Measurements from ENCODE around the gene UBXN4. TPM values are rescaled to one million over a fixed set of nuclear protein-coding genes. Genes with fewer than 3 reads are reported as not detected.
"Not testable (repeated sequence)": the region's sequence is repeated elsewhere in the genome, so short reads cannot be mapped to it uniquely, and the experiment has no call there.

Gene UBXN4
- total and polyA plus RNA-seq, 4 donors: 79.0 to 112 (median 102) TPM

GRCh38 chr2:135783439-135783838 is 41.8 kb downstream of the UBXN4 start:
- no peaks in the 10 kb centered on the region for H3K9me3 ChIP-seq (ENCODE audit: control insufficient read depth, insufficient read depth, low read length)
- no peaks in the 10 kb centered on the region for H3K27me3 ChIP-seq (ENCODE audit: control insufficient read depth, insufficient read depth, low read length)
- 100% methylated on average over 1 of the region's 3 CpGs for WGBS (ENCODE audit: insufficient coverage)
- H3K36me3 ChIP-seq (ENCODE audit: control insufficient read depth, insufficient read depth, low read length): peaks cover 26% of the 10 kb centered on the region
- H3K4me1 ChIP-seq (ENCODE audit: control insufficient read depth, insufficient read depth, low read length): no peaks in the 10 kb centered on the region
- no peak overlapping the region for H3K27ac ChIP-seq (ENCODE audit: low read depth, low read length)
- no peak overlapping the region for H3K4me3 ChIP-seq (ENCODE audit: low read depth, low read length)
- DNase-seq (ENCODE audit: low read depth in 4 of 6, low spot score in 6 of 6): no peak

GRCh38 chr2:135785032-135785431 is 43.4 kb downstream of the UBXN4 start:
- peaks cover 26% of the 10 kb centered on the region for H3K36me3 ChIP-seq (ENCODE audit: control insufficient read depth, insufficient read depth, low read length)
- H3K27ac ChIP-seq (ENCODE audit: low read depth, low read length): no peak overlapping the region
- no peak overlapping the region for H3K4me3 ChIP-seq (ENCODE audit: low read depth, low read length)
- H3K27me3 ChIP-seq (ENCODE audit: control insufficient read depth, insufficient read depth, low read length): no peaks in the 10 kb centered on the region
- no CpG with 5 or more reads among the region's 2 CpGs for WGBS (ENCODE audit: insufficient coverage)
- no peaks in the 10 kb centered on the region for H3K9me3 ChIP-seq (ENCODE audit: control insufficient read depth, insufficient read depth, low read length)
- no peak for DNase-seq (ENCODE audit: low read depth in 4 of 6, low spot score in 6 of 6)
- H3K4me1 ChIP-seq (ENCODE audit: control insufficient read depth, insufficient read depth, low read length): no peaks in the 10 kb centered on the region

DNA sequence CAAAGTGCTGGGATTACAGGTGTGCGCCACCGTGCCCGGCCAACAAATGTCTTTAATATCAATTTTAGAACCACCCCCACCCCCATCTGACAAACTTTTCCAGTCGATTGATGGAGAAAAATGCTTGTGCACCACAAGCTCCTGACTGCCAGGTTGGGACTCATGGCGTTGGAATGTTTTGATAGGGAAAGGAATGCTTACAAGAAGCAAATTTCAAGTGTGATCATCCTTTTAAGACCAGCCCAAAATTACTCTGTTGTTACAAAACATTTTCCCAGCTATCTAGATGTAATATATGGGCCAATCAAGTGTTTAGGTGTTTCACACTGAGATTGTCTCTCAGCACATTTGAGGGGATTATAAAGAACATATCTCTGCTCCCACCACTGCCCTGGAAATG is 45.2 kb downstream of the UBXN4 start:
- Histone ChIP-seq H3K27ac (ENCODE audit: low read depth, low read length) (no peak overlapping the region), H3K9me3 (ENCODE audit: control insufficient read depth, insufficient read depth, low read length) (no peaks in the 10 kb centered on the region), H3K36me3 (ENCODE audit: control insufficient read depth, insufficient read depth, low read length) (peaks cover 18% of the 10 kb centered on the region), H3K4me1 (ENCODE audit: control insufficient read depth, insufficient read depth, low read length) (no peaks in the 10 kb centered on the region), H3K27me3 (ENCODE audit: control insufficient read depth, insufficient read depth, low read length) (no peaks in the 10 kb centered on the region), H3K4me3 (ENCODE audit: low read depth, low read length) (no peak overlapping the region)
- DNase-seq (ENCODE audit: low read depth in 4 of 6, low spot score in 6 of 6): no peak
- WGBS (ENCODE audit: insufficient coverage): 100% methylated on average over 1 of the region's 5 CpGs

GRCh38 chr2:135790423-135790822 is 48.8 kb downstream of the UBXN4 start:
- WGBS (ENCODE audit: insufficient coverage): 95% methylated on average over 10 of the region's 10 CpGs
- peaks cover 11% of the 10 kb centered on the region for H3K36me3 ChIP-seq (ENCODE audit: control insufficient read depth, insufficient read depth, low read length)

DNA sequence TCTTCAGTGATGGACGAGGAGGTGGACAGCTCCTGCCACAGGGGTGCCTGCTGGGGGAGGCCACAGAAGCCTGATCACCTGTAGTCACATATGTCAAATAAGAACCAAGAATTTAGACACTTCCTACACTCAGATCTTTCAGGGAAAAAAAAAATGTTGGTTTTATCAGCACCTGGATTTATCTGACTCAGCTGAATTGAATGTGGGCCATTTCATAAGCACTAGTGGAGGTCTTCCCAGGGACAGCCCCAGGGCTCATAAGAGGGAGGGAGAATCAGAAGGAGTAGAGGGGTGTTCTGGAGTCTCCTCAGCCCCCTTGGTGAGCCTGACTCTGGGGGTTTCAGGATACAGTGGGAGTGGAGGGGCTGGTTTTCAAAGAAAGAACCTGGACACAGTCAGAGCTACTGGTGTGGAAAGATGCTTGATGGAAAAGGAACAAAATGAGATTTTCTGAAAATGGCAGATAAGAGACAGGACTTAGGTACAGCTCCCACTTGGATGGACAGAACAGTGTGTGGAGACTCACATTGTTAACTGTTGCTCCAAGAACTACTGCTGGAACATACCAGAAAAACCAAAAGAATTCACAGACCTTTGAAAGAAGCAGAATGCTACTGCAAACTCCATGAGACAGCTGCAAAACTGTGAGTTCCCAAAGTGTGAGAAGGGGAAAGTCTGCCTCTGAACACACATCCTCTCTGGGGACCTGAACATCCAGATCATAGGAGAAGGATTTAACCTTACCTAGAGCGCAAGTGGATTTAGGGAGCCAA is 49.9 kb downstream of the UBXN4 start:
- 90% methylated on average over 2 of the region's 2 CpGs for WGBS (ENCODE audit: insufficient coverage)
- Histone ChIP-seq H3K4me1 (ENCODE audit: control insufficient read depth, insufficient read depth, low read length) (no peaks in the 10 kb centered on the region), H3K4me3 (ENCODE audit: low read depth, low read length) (no peak overlapping the region)

More at GRCh38 chr2:135790423-135790822, 48.8 kb downstream of the UBXN4 start:
- no peak for DNase-seq (ENCODE audit: low read depth in 4 of 6, low spot score in 6 of 6)
- no peaks in the 10 kb centered on the region for H3K27me3 ChIP-seq (ENCODE audit: control insufficient read depth, insufficient read depth, low read length)
- H3K4me3 ChIP-seq (ENCODE audit: low read depth, low read length): no peak overlapping the region
- no peaks in the 10 kb centered on the region for H3K9me3 ChIP-seq (ENCODE audit: control insufficient read depth, insufficient read depth, low read length)
- no peak overlapping the region for H3K27ac ChIP-seq (ENCODE audit: low read depth, low read length)
- H3K4me1 ChIP-seq (ENCODE audit: control insufficient read depth, insufficient read depth, low read length): no peaks in the 10 kb centered on the region

GRCh38 chr2:135792401-135793150 is 50.9 kb downstream of the UBXN4 start:
- DNase-seq (ENCODE audit: low read depth in 4 of 6, low spot score in 6 of 6): no peak
- H3K27ac ChIP-seq (ENCODE audit: low read depth, low read length): no peak overlapping the region
- no peaks in the 10 kb centered on the region for H3K9me3 ChIP-seq (ENCODE audit: control insufficient read depth, insufficient read depth, low read length)
- no peaks in the 10 kb centered on the region for H3K27me3 ChIP-seq (ENCODE audit: control insufficient read depth, insufficient read depth, low read length)
- no peak overlapping the region for H3K4me3 ChIP-seq (ENCODE audit: low read depth, low read length)
- H3K4me1 ChIP-seq (ENCODE audit: control insufficient read depth, insufficient read depth, low read length): peaks cover 3% of the 10 kb centered on the region
- H3K36me3 ChIP-seq (ENCODE audit: control insufficient read depth, insufficient read depth, low read length): no peaks in the 10 kb centered on the region
- WGBS (ENCODE audit: insufficient coverage): 78% methylated on average over 7 of the region's 7 CpGs

More for the DNA sequence above, 49.9 kb downstream of the UBXN4 start:
- no peak for DNase-seq (ENCODE audit: low read depth in 4 of 6, low spot score in 6 of 6)
- Histone ChIP-seq H3K36me3 (ENCODE audit: control insufficient read depth, insufficient read depth, low read length) (peaks cover 1% of the 10 kb centered on the region), H3K27me3 (ENCODE audit: control insufficient read depth, insufficient read depth, low read length) (no peaks in the 10 kb centered on the region), H3K27ac (ENCODE audit: low read depth, low read length) (no peak overlapping the region), H3K9me3 (ENCODE audit: control insufficient read depth, insufficient read depth, low read length) (no peaks in the 10 kb centered on the region)

- not testable (repeated sequence) for H3K4me1 ChIP-seq (ENCODE audit: control insufficient read depth, insufficient read depth, low read length); H3K9me3 ChIP-seq (ENCODE audit: control insufficient read depth, insufficient read depth, low read length); H3K27me3 ChIP-seq (ENCODE audit: control insufficient read depth, insufficient read depth, low read length); H3K4me3 ChIP-seq (ENCODE audit: low read depth, low read length); DNase-seq (ENCODE audit: low read depth in 4 of 6, low spot score in 6 of 6); H3K36me3 ChIP-seq (ENCODE audit: control insufficient read depth, insufficient read depth, low read length); H3K27ac ChIP-seq (ENCODE audit: low read depth, low read length)
- no CpG with 5 or more reads among the region's 4 CpGs for WGBS (ENCODE audit: insufficient coverage)
Measured at GRCh38 chr2:135795641-135796040, 54.0 kb downstream of the UBXN4 start.

DNA sequence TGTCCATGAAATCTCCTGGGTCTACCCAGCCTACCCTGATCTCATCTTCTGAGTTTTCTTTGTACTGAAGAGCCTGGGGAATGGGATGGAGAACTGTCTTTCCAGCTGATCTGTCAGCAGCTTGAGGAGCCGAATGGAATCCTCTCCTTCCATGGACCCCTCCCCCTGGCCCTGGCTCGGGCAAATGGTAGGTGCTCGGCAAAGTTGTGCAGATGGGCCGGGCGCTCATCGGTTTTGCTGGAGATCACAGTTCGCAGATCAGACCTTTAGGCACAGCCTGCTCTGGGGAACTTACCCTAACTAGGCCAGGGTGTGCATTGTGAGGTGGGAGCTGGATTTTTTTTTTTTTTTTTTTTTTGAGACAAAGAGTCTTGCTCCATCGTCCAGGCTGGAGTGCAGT is 55.0 kb downstream of the UBXN4 start:
- 92% methylated on average over 7 of the region's 8 CpGs for WGBS (ENCODE audit: insufficient coverage)
- H3K27ac ChIP-seq (ENCODE audit: low read depth, low read length): no peak overlapping the region

DNA sequence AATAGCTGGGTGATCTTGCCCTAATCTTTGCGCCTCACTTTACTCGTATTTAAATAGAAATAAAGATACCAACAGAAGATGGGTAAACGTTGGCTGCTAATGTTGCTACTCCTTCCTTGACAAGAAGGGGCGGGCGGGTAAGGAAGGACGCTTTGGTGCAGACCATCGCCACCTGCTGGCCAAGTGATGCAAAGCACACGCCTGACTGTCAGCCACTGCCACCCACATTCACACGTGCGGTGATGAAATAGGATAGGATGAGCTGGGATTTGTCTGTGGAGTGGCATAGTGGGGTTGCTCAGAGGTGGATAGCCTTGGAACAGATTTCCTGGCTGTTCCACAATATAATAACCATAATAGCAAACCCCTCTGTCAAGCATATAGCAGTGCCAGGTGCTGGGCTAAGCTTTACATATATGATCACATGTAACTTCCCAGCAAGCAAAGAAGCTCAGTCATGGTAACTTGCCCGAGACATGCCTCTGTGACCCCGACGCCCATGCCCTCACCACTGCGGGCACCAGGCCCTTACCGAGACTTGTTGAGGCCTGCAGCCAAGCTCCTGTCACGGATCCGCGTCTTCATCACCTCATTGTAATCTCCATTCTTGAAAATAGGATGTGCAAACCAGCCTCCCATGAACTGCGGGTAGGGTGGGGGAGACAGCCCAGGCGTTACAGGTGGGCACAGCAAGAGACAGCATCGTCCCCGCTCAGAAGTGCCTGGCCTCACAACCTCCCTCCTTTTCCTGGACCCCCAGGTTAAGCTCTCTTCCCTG is 56.0 kb downstream of the UBXN4 start:
- Histone ChIP-seq H3K27me3 (ENCODE audit: control insufficient read depth, insufficient read depth, low read length) (no peaks in the 10 kb centered on the region), H3K36me3 (ENCODE audit: control insufficient read depth, insufficient read depth, low read length) (no peaks in the 10 kb centered on the region), H3K9me3 (ENCODE audit: control insufficient read depth, insufficient read depth, low read length) (no peaks in the 10 kb centered on the region), H3K27ac (ENCODE audit: low read depth, low read length) (no peak overlapping the region), H3K4me3 (ENCODE audit: low read depth, low read length) (no peak overlapping the region), H3K4me1 (ENCODE audit: control insufficient read depth, insufficient read depth, low read length) (peaks cover 3% of the 10 kb centered on the region)
- DNase-seq (ENCODE audit: low read depth in 4 of 6, low spot score in 6 of 6): peak; percentile 2 to 74 (median 11)
- WGBS (ENCODE audit: insufficient coverage): 79% methylated on average over 9 of the region's 22 CpGs

More for the DNA sequence above, 55.0 kb downstream of the UBXN4 start:
- Histone ChIP-seq H3K4me3 (ENCODE audit: low read depth, low read length) (no peak overlapping the region), H3K9me3 (ENCODE audit: control insufficient read depth, insufficient read depth, low read length) (no peaks in the 10 kb centered on the region), H3K27me3 (ENCODE audit: control insufficient read depth, insufficient read depth, low read length) (no peaks in the 10 kb centered on the region), H3K4me1 (ENCODE audit: control insufficient read depth, insufficient read depth, low read length) (peaks cover 3% of the 10 kb centered on the region), H3K36me3 (ENCODE audit: control insufficient read depth, insufficient read depth, low read length) (no peaks in the 10 kb centered on the region)
- DNase-seq (ENCODE audit: low read depth in 4 of 6, low spot score in 6 of 6): no peak

All from spinal cord (tissue), 10 donors.